ENCODE results near the gene STXBP5. TPM values are rescaled to one million over a fixed set of nuclear protein-coding genes. Genes with fewer than 3 reads are reported as not detected.

The STXBP5 gene
- total and polyA plus RNA-seq, 9 of the 15 experiments (the other 6 are each of a cell fraction or from before 2014, with no cell fraction given), result 23.3 to 172 (median 71.5) TPM

GRCh38 chr6:147184379-147184778, 19.8 kb upstream of the STXBP5 start:
- ChIA-PET POLR2A (interaction anchor here (1.3 kb wide), 1 partner anchor 9 kb away, joined by 3 read pairs; no protein-coding TSS in a partner anchor), CTCF (ENCODE audit: low intra/inter-chr PET ratio) (no interaction called here)
- Histone ChIP-seq H3K4me3 (no peak overlapping the region), H3K4me1 (replicated peaks in 1 of 2; ENCODE audit: control insufficient read depth in 2 of 2, insufficient read depth in 2 of 2, low read length in 2 of 2) (peaks cover 0 to 5% of the 10 kb centered on the region in 2 experiments; a peak in 2 of 5 replicates), H3K9ac (ENCODE audit: insufficient read depth in 1 of 2, low read depth in 2 of 2, low read length in 2 of 2) (no peak overlapping the region), H3K79me2 (ENCODE audit: control insufficient read depth, insufficient read depth, low read length) (no peaks in the 10 kb centered on the region), H3K9me1 (ENCODE audit: control insufficient read depth, insufficient read depth, low read length) (no peaks in the 10 kb centered on the region), H3K4me2 (ENCODE audit: insufficient read depth, low read length) (no peak overlapping the region), H4K20me1 (replicated peaks; ENCODE audit: control insufficient read depth, insufficient read depth, low read length) (no peaks in the 10 kb centered on the region), H3K9me3 (replicated peaks; ENCODE audit: control insufficient read depth, insufficient read depth, low read depth, low read length) (no peaks in the 10 kb centered on the region), H3K27ac (ENCODE audit: extremely low read depth, low read depth, low read length) (no peak overlapping the region), H3K27me3 (ENCODE audit: control insufficient read depth in 2 of 2, insufficient read depth in 2 of 2, low read length in 2 of 2) (no peaks in the 10 kb centered on the region; a peak in 1 of 5 replicates), H2AFZ (ENCODE audit: low read depth, low read length) (no peak overlapping the region), H3K36me3 (ENCODE audit: control insufficient read depth, insufficient read depth, low read length) (no peaks in the 10 kb centered on the region)
- FAIRE-seq (no peak), DNase-seq (ENCODE audit: extremely low read depth in 1 of 4, low spot score in 3 of 4) (no peak), ATAC-seq (no peak)
- in situ Hi-C loops (cut with MboI) (no loop called here), intact Hi-C loops (cut with micrococcal nuclease) (no loop called here)
- BruUV-seq (replicated peaks), result no TSS peak
- WGBS (ENCODE audit: insufficient coverage, low coverage, missing lambda C conversion rate), result 86% methylated on average over 1 of the region's 1 CpG
- no peak for TF ChIP-seq HOMEZ (CRISPR knock-in tag; IDR thresholded peaks at IDR 0.05)

GRCh38 chr6:147185216-147185615, 19.0 kb upstream of the STXBP5 start:
- intact Hi-C loops (cut with micrococcal nuclease) (no loop called here), in situ Hi-C loops (cut with MboI) (no loop called here)
- H3K27ac ChIP-seq (ENCODE audit: extremely low read depth, low read depth, low read length), result no peak overlapping the region
- WGBS (ENCODE audit: insufficient coverage, low coverage, missing lambda C conversion rate), result 49% methylated on average over 3 of the region's 3 CpGs
- ChIA-PET CTCF (ENCODE audit: low intra/inter-chr PET ratio) (no interaction called here), POLR2A (interaction anchor here (0.7 kb wide), 1 partner anchor 255 kb away, joined by 4 read pairs; no protein-coding TSS in a partner anchor)
- FAIRE-seq (no peak), ATAC-seq (no peak), DNase-seq (ENCODE audit: extremely low read depth in 1 of 4, low spot score in 3 of 4) (no peak)
- H3K4me2 ChIP-seq (ENCODE audit: insufficient read depth, low read length), result no peak overlapping the region
- no peaks in the 10 kb centered on the region for H4K20me1 ChIP-seq (replicated peaks; ENCODE audit: control insufficient read depth, insufficient read depth, low read length)
- H3K27me3 ChIP-seq (ENCODE audit: control insufficient read depth in 2 of 2, insufficient read depth in 2 of 2, low read length in 2 of 2), result no peaks in the 10 kb centered on the region; a peak in 1 of 5 replicates
- H3K4me3 ChIP-seq, result no peak overlapping the region
- H3K9me1 ChIP-seq (ENCODE audit: control insufficient read depth, insufficient read depth, low read length), result no peaks in the 10 kb centered on the region
- no peaks in the 10 kb centered on the region for H3K36me3 ChIP-seq (ENCODE audit: control insufficient read depth, insufficient read depth, low read length)
- no peaks in the 10 kb centered on the region for H3K9me3 ChIP-seq (replicated peaks; ENCODE audit: control insufficient read depth, insufficient read depth, low read depth, low read length)
- no TSS peak for BruUV-seq (replicated peaks)
- no peak overlapping the region for H3K9ac ChIP-seq (ENCODE audit: insufficient read depth in 1 of 2, low read depth in 2 of 2, low read length in 2 of 2)
- no peaks in the 10 kb centered on the region for H3K79me2 ChIP-seq (ENCODE audit: control insufficient read depth, insufficient read depth, low read length)
- H3K4me1 ChIP-seq (replicated peaks in 1 of 2; ENCODE audit: control insufficient read depth in 2 of 2, insufficient read depth in 2 of 2, low read length in 2 of 2), result no peaks in the 10 kb centered on the region
- H2AFZ ChIP-seq (ENCODE audit: low read depth, low read length), result no peak overlapping the region
- no peak for TF ChIP-seq ZNF197 (CRISPR knock-in tag; IDR thresholded peaks at IDR 0.05; ENCODE audit: low read depth)
- TF ChIP-seq MCM2 (IDR thresholded peaks at IDR 0.05; ENCODE audit: low read depth), result no peak
- no peak for TF ChIP-seq ATF6 (CRISPR knock-in tag; IDR thresholded peaks at IDR 0.05)
- no peak for TF ChIP-seq ETS2 (tag; IDR thresholded peaks at IDR 0.05; ENCODE audit: borderline replicate concordance, poor library complexity, severe bottlenecking)
- TF ChIP-seq ZBTB1 (CRISPR knock-in tag; IDR thresholded peaks at IDR 0.05; ENCODE audit: borderline replicate concordance, low read depth), result no peak
- no peak for TF ChIP-seq SMAD4 (CRISPR knock-in tag; conservative IDR thresholded peaks at IDR 0.05)
- TF ChIP-seq KLF16 (IDR thresholded peaks at IDR 0.05), result no peak
- no peak for TF ChIP-seq POU5F1 (IDR thresholded peaks at IDR 0.05; ENCODE audit: borderline replicate concordance, low read depth, low read length, partially characterized antibody)
- no peak for TF ChIP-seq DDX20 (tag; IDR thresholded peaks at IDR 0.05; ENCODE audit: low read depth)
- no peak for TF ChIP-seq MBD2 (IDR thresholded peaks at IDR 0.05; ENCODE audit: borderline replicate concordance, low read depth)
- TF ChIP-seq GTF2F1 (IDR thresholded peaks at IDR 0.05; ENCODE audit: low read depth, low read length), result no peak

All from K562 (cell line).